HepG2 (cell line): ENCODE results near the gene HMMR. TPM values are rescaled to one million over a fixed set of nuclear protein-coding genes. Genes with fewer than 3 reads are reported as not detected.

Experiments used
- ARNTL ChIP-seq: sonication (generic); formaldehyde crosslinking; IDR thresholded peaks from 2 replicates; pipeline ENCODE4 v1.4.0; 2020; ENCODE audit warnings: mild to moderate bottlenecking, missing genetic modification reagents
- BRF2 ChIP-seq: sonication (generic); formaldehyde crosslinking; IDR thresholded peaks from 2 replicates; pipeline ENCODE4 v1.8.1; 2022; ENCODE audit warnings: mild to moderate bottlenecking, missing genetic modification reagents
- DBP ChIP-seq: sonication (generic); formaldehyde crosslinking; IDR thresholded peaks from 2 replicates; pipeline ENCODE4 v1.4.0; 2020; ENCODE audit warnings: missing genetic modification reagents; ENCODE audit errors: not compliant biosample characterization
- KDM4B ChIP-seq: sonication (generic); formaldehyde crosslinking; IDR thresholded peaks from 2 replicates; pipeline ENCODE4 v1.4.0; 2020; ENCODE audit warnings: missing genetic modification reagents
- KLF9 ChIP-seq: IDR thresholded peaks from 2 replicates; pipeline ENCODE4 v1.6.1; 2016; ENCODE audit warnings: low read depth
- MED8 ChIP-seq: sonication (generic); formaldehyde crosslinking; IDR thresholded peaks from 2 replicates; pipeline ENCODE4 v1.8.1; 2023; ENCODE audit warnings: mild to moderate bottlenecking, missing genetic modification reagents; ENCODE audit not compliant: insufficient replicate concordance
- MXD4 ChIP-seq: IDR thresholded peaks from 2 replicates; pipeline ENCODE4 v1.6.1; 2016; ENCODE audit warnings: mild to moderate bottlenecking, missing biosample characterization, missing genetic modification reagents
- MYNN ChIP-seq: sonication (generic); formaldehyde crosslinking; IDR thresholded peaks from 2 replicates; pipeline ENCODE4 v1.4.0; 2020; ENCODE audit warnings: mild to moderate bottlenecking, low read depth, missing genetic modification reagents
- NR3C1 ChIP-seq: sonication (generic); formaldehyde crosslinking; IDR thresholded peaks from 2 replicates; pipeline ENCODE4 v1.4.0; 2020; ENCODE audit warnings: missing genetic modification reagents
- RAD21 ChIP-seq: fragments of 450-650 bp; formaldehyde crosslinking; IDR thresholded peaks from 2 replicates; pipeline ENCODE4 v1.5.0; 2020; ENCODE audit warnings: mild to moderate bottlenecking
- SSRP1 ChIP-seq: IDR thresholded peaks from 2 replicates; pipeline ENCODE4 v1.6.1; 2016; ENCODE audit warnings: control low read depth
- TMF1 ChIP-seq: sonication (generic); formaldehyde crosslinking; IDR thresholded peaks from 2 replicates; pipeline ENCODE4 v1.8.1; 2022; ENCODE audit warnings: low read depth, missing genetic modification reagents
- ZBTB44 ChIP-seq: sonication (generic); formaldehyde crosslinking; IDR thresholded peaks from 2 replicates; pipeline ENCODE4 v1.4.0; 2020; ENCODE audit warnings: missing genetic modification reagents
- ZNF354B ChIP-seq: sonication (generic); formaldehyde crosslinking; IDR thresholded peaks from 2 replicates; pipeline ENCODE4 v1.8.0; 2022; ENCODE audit warnings: mild to moderate bottlenecking, missing genetic modification reagents
- ZNF512 ChIP-seq: sonication (generic); formaldehyde crosslinking; IDR thresholded peaks from 2 replicates; pipeline ENCODE4 v1.4.0; 2020; ENCODE audit warnings: mild to moderate bottlenecking, missing genetic modification reagents
- ZNF639 ChIP-seq: conservative IDR thresholded peaks from 2 replicates; pipeline ENCODE4 v1.6.1; 2018; ENCODE audit warnings: missing genetic modification reagents
- ZNF737 ChIP-seq: sonication (generic); formaldehyde crosslinking; IDR thresholded peaks from 2 replicates; pipeline ENCODE4 v1.5.0; 2020; ENCODE audit warnings: missing genetic modification reagents, mild to moderate bottlenecking, borderline replicate concordance
- ZNF761 ChIP-seq: sonication (generic); formaldehyde crosslinking; conservative IDR thresholded peaks from 2 replicates; pipeline ENCODE4 v1.4.0; 2020; ENCODE audit warnings: mild to moderate bottlenecking, missing genetic modification reagents
- ZSCAN9 ChIP-seq: IDR thresholded peaks from 2 replicates; pipeline ENCODE4 v1.6.1; 2016; ENCODE audit warnings: borderline replicate concordance
- polyA plus RNA-seq, 8 experiments: library from polyadenylated mRNA; depleted of rRNA in 3 of 8; stranded (reverse) in 7 of 8; unstranded in 1 of 8; fragments of >200 nt; fragmentation: Illumina TruSeq in 4 of 8; extraction: Trizol in 4 of 8; gene quantifications; 2 replicates each; pipeline versions ENCODE4 v1.2.1 to v1.2.3, GENCODE V29; 2011 to 2016; ENCODE audit warnings: low read depth in 4 of 8, missing spikeins in 1 of 8, mixed read lengths in 1 of 8; ENCODE audit not compliant: insufficient read depth in 1 of 8
- total RNA-seq, 5 experiments: library from RNA; depleted of rRNA; stranded (reverse); fragments of >200 nt; fragmentation: Illumina TruSeq; extraction: Trizol; gene quantifications; 2 replicates each; pipeline ENCODE4 v1.2.3, GENCODE V29; 2016; ENCODE audit warnings: low read depth in 1 of 5
- TF ChIP-seq, protein P1 (sequence below), 2 experiments: sonication (generic) in 1 of 2; formaldehyde crosslinking in 1 of 2; IDR thresholded peaks; 2 replicates each; pipeline versions ENCODE4 v1.5.1 to v1.6.1; 2011 to 2020; ENCODE audit warnings: borderline replicate concordance in 1 of 2, low read depth in 1 of 2, low read length in 1 of 2, mild to moderate bottlenecking in 1 of 2, missing genetic modification reagents in 1 of 2, moderate library complexity in 1 of 2

HMMR gene
- total and polyA plus RNA-seq, 2 of the 13 experiments (the other 11 are each of a cell fraction or from before 2014, with no cell fraction given) = 8.5 to 48.3 TPM

DNA sequence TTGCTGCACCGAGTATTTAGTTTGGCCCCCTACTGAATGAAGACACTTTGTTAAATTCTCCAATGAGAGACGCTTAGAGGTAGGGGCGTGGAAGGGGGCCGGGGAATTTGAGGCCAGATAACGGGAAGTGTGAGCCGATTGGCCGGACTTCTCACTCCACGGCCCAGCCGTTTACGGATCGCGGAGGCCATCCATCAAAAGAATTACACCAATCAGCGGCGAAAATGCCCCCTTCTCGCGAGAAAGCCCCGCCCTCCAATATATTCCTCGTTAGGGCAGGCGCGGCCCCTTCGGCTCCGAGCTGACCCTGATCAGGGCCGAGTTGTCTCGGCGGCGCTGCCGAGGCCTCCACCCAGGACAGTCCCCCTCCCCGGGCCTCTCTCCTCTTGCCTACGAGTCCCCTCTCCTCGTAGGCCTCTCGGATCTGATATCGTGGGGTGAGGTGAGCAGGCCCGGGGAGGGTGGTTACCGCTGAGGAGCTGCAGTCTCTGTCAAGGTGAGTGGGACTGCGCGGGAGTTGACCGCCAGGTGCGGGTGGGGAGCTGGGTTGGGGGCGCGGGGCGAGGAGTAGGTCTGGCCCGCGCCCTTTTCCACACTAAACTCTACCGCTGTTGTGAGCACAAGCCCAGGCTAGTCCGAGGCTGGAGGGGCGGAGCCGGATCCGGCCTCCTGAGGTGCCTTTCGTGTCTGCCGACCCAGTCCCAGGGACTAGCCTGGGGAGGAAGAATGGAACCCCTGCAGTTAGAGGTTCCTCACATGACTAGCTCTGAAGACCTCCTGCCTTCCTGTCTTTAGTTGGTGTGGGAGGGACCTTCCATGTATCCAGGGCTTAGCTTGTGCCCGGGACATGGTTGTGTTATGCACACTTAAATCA, 22.9 kb upstream of the HMMR start, which contains the start of gene CCNG1 (continued):
- TF ChIP-seq ZBTB44 (no peak), ZNF512 (CRISPR knock-in tag) (no peak), ZNF639 (CRISPR knock-in tag) (no peak), MED8 (CRISPR knock-in tag) (peak; percentile 52), ZSCAN9 (CRISPR knock-in tag) (0 out of 2 replicates have a peak, but pooled peaks have one; percentile 50), KLF9 (CRISPR knock-in tag) (peak; percentile 27; the same call in 1 of the 2 replicates), NR3C1 (CRISPR knock-in tag) (no peak), BRF2 (CRISPR knock-in tag) (0 out of 2 replicates have a peak, but pooled peaks have one; percentile 23), MXD4 (CRISPR knock-in tag) (no peak), ZNF737 (CRISPR knock-in tag) (no peak), MYNN (CRISPR knock-in tag) (no peak), RAD21 (CRISPR knock-in tag) (peak; percentile 20; the same call in 1 of the 2 replicates), ARNTL (CRISPR knock-in tag) (no peak), TMF1 (peak; percentile 66; the same call in 1 of the 2 replicates), SSRP1 (CRISPR knock-in tag) (no peak), ZNF354B (no peak), KDM4B (peak; percentile 72), ZNF761 (no peak), DBP (CRISPR knock-in tag) (no peak)
- TF ChIP-seq, protein P1, sequence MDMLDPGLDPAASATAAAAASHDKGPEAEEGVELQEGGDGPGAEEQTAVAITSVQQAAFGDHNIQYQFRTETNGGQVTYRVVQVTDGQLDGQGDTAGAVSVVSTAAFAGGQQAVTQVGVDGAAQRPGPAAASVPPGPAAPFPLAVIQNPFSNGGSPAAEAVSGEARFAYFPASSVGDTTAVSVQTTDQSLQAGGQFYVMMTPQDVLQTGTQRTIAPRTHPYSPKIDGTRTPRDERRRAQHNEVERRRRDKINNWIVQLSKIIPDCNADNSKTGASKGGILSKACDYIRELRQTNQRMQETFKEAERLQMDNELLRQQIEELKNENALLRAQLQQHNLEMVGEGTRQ (IDR thresholded peaks at IDR 0.05; ENCODE audit: low read depth, low read length) = no peak
- TF ChIP-seq, protein P1 (CRISPR knock-in tag; IDR thresholded peaks at IDR 0.05; ENCODE audit: borderline replicate concordance) = no peak
